H9 (cell line): ENCODE measurements around the gene UVRAG. TPM values are rescaled to one million over a fixed set of nuclear protein-coding genes. Genes with fewer than 3 reads are reported as not detected.

Source experiments
- DNase-seq: peaks from one replicate; pipeline ENCODE4 v3.0.0-alpha.2; 2017
- H2AFZ ChIP-seq: one replicate; pipeline ENCODE4 v1.6.1; 2013; ENCODE audit warnings: mild to moderate bottlenecking, low read length, control low read depth, moderate library complexity
- H2AK5ac ChIP-seq: 2 replicates; pipeline ENCODE4 v1.6.1; 2013; ENCODE audit warnings: low read length, control low read depth, mixed read lengths; ENCODE audit not compliant: insufficient read length
- H2BK120ac ChIP-seq: one replicate; pipeline ENCODE4 v1.6.1; 2013; ENCODE audit warnings: low read depth, mild to moderate bottlenecking, low read length, control low read depth, inconsistent platforms; ENCODE audit not compliant: poor library complexity, severe bottlenecking
- H2BK12ac ChIP-seq: 2 replicates; pipeline ENCODE4 v1.6.1; 2013; ENCODE audit warnings: low read length, control low read depth, mixed read lengths, low read depth; ENCODE audit not compliant: insufficient read length
- H2BK15ac ChIP-seq: 2 replicates; pipeline ENCODE4 v1.6.1; 2013; ENCODE audit warnings: low read depth, low read length, control low read depth
- H2BK20ac ChIP-seq: one replicate; pipeline ENCODE4 v1.6.1; 2013; ENCODE audit warnings: low read depth, mild to moderate bottlenecking, low read length, control low read depth, inconsistent platforms; ENCODE audit not compliant: poor library complexity, severe bottlenecking
- H2BK5ac ChIP-seq: 2 replicates; pipeline ENCODE4 v1.6.1; 2013; ENCODE audit warnings: low read length, control low read depth, mixed read lengths; ENCODE audit not compliant: insufficient read length
- H3K14ac ChIP-seq: 2 replicates; pipeline ENCODE4 v1.6.1; 2013; ENCODE audit warnings: low read length, control low read depth; ENCODE audit not compliant: insufficient read depth
- H3K18ac ChIP-seq: 2 replicates; pipeline ENCODE4 v1.6.1; 2013; ENCODE audit warnings: low read depth, mild to moderate bottlenecking, mixed read lengths, low read length, control low read depth; ENCODE audit not compliant: insufficient read length
- H3K23ac ChIP-seq: 2 replicates; pipeline ENCODE4 v1.6.1; 2013; ENCODE audit warnings: low read length, control low read depth, mixed read lengths, low read depth; ENCODE audit not compliant: insufficient read length
- H3K23me2 ChIP-seq: 2 replicates; pipeline ENCODE4 v1.6.1; 2013; ENCODE audit warnings: low read depth, mild to moderate bottlenecking, mixed read lengths, low read length, control low read depth; ENCODE audit not compliant: insufficient read length, poor library complexity, severe bottlenecking
- H3K27ac ChIP-seq: 2 replicates; pipeline ENCODE4 v1.5.1; 2013; ENCODE audit warnings: low read length, control low read depth, mixed read lengths, low read depth; ENCODE audit not compliant: insufficient read length
- H3K27me3 ChIP-seq: 2 replicates; pipeline ENCODE4 v1.6.1; 2013; ENCODE audit warnings: low read length, control low read depth, inconsistent platforms; ENCODE audit not compliant: insufficient read depth
- H3K4ac ChIP-seq: 2 replicates; pipeline ENCODE4 v1.6.1; 2013; ENCODE audit warnings: low read depth, mild to moderate bottlenecking, control low read depth, inconsistent platforms, low read length, moderate library complexity
- H3K4me1 ChIP-seq: 2 replicates; pipeline ENCODE4 v1.6.1; 2013; ENCODE audit warnings: low read length, control low read depth, inconsistent platforms; ENCODE audit not compliant: insufficient read depth
- H3K4me2 ChIP-seq: 2 replicates; pipeline ENCODE4 v1.6.1; 2013; ENCODE audit warnings: low read length, control low read depth, mixed read lengths; ENCODE audit not compliant: insufficient read length, insufficient read depth
- H3K56ac ChIP-seq: 2 replicates; pipeline ENCODE4 v1.6.1; 2013; ENCODE audit warnings: low read depth, mild to moderate bottlenecking, mixed read lengths, low read length, control low read depth; ENCODE audit not compliant: insufficient read length
- H3K79me1 ChIP-seq: 2 replicates; pipeline ENCODE4 v1.6.1; 2013; ENCODE audit warnings: low read depth, mild to moderate bottlenecking, moderate library complexity, low read length, control low read depth, inconsistent platforms; ENCODE audit not compliant: insufficient read depth, poor library complexity, severe bottlenecking
- H3K79me2 ChIP-seq: 2 replicates; pipeline ENCODE4 v1.6.1; 2013; ENCODE audit warnings: low read length, control low read depth, inconsistent platforms; ENCODE audit not compliant: insufficient read depth
- H3K9ac ChIP-seq: 2 replicates; pipeline ENCODE4 v1.6.1; 2013; ENCODE audit warnings: low read length, control low read depth, mixed read lengths; ENCODE audit not compliant: insufficient read length; ENCODE audit errors: extremely low read depth
- H3K9me3 ChIP-seq: one replicate; pipeline ENCODE4 v1.6.1; 2013; ENCODE audit warnings: low read depth, low read length, inconsistent platforms; ENCODE audit not compliant: control insufficient read depth
- H3T11ph ChIP-seq: one replicate; pipeline ENCODE4 v1.6.1; 2013; ENCODE audit warnings: mild to moderate bottlenecking, low read length, control low read depth, inconsistent platforms
- H4K20me1 ChIP-seq: one replicate; pipeline ENCODE4 v1.6.1; 2013; ENCODE audit not compliant: control insufficient read depth, insufficient read length, insufficient read depth
- H4K5ac ChIP-seq: 2 replicates; pipeline ENCODE4 v1.6.1; 2013; ENCODE audit warnings: low read depth, mild to moderate bottlenecking, mixed read lengths, low read length, control low read depth; ENCODE audit not compliant: insufficient read length
- H4K8ac ChIP-seq: replicated peaks from 2 replicates; pipeline ENCODE4 v1.6.1; 2013; ENCODE audit warnings: low read length, control low read depth, mixed read lengths, low read depth; ENCODE audit not compliant: insufficient read length
- H4K91ac ChIP-seq: 2 replicates; pipeline ENCODE4 v1.6.1; 2013; ENCODE audit warnings: low read depth, mild to moderate bottlenecking, moderate library complexity, mixed read lengths, low read length, control low read depth; ENCODE audit not compliant: insufficient read length
- H3K27ac Mint-ChIP-seq, 3 experiments: 2 replicates in 2 of 3; 3 replicates in 1 of 3; pipeline ENCODE4 v1.8.0; 2020 to 2021; ENCODE audit warnings: mixed read lengths in 3 of 3, mild to moderate bottlenecking in 1 of 3, moderate library complexity in 1 of 3
- H3K27me3 Mint-ChIP-seq: 2 replicates; pipeline ENCODE4 v1.8.0; 2021; ENCODE audit warnings: low read depth, mild to moderate bottlenecking, moderate library complexity, mixed read lengths
- H3K36me3 Mint-ChIP-seq, 3 experiments: 2 replicates in 2 of 3; 3 replicates in 1 of 3; pipeline ENCODE4 v1.8.0; 2020 to 2021; ENCODE audit warnings: low read depth in 3 of 3, mixed read lengths in 3 of 3; ENCODE audit not compliant: insufficient read depth in 1 of 3
- H3K4me1 Mint-ChIP-seq, 2 experiments: 2 replicates each; pipeline ENCODE4 v1.8.0; 2020; ENCODE audit warnings: mixed read lengths in 2 of 2
- H3K4me3 Mint-ChIP-seq, 2 experiments: 2 replicates in 1 of 2; 3 replicates in 1 of 2; pipeline ENCODE4 v1.8.0; 2020 to 2021; ENCODE audit warnings: mild to moderate bottlenecking in 2 of 2, mixed read lengths in 2 of 2, moderate library complexity in 1 of 2
- H3K9me3 Mint-ChIP-seq, 2 experiments: 2 replicates in 1 of 2; 3 replicates in 1 of 2; pipeline ENCODE4 v1.8.0; 2020; ENCODE audit warnings: mild to moderate bottlenecking in 2 of 2, mixed read lengths in 2 of 2, moderate library complexity in 1 of 2
- WGBS: extraction: QIAGEN DNeasy Blood & Tissue Kit; methylation state at CpG from one replicate; pipeline ENCODE4 v1.1.7; 2013; ENCODE audit warnings: missing lambda C conversion rate, low lambda C conversion rate, mixed read lengths; ENCODE audit not compliant: insufficient read length; ENCODE audit errors: extremely low coverage; 5-methylcytosine and 5-hydroxymethylcytosine counted together
- total RNA-seq: library from RNA; stranded (reverse); gene quantifications from 2 replicates; pipeline ENCODE4 v1.2.1, GENCODE V29; 2021
- TF ChIP-seq, protein P1 (sequence below): fragments of 200-600 bp; sonication (generic); conservative IDR thresholded peaks from 3 replicates; pipeline ENCODE4 v1.8.0; 2021; ENCODE audit warnings: antibody characterized with exemption, mild to moderate bottlenecking

UVRAG gene
- total RNA-seq, 1 experiment from 2014 or later: 18.5 TPM

DNA sequence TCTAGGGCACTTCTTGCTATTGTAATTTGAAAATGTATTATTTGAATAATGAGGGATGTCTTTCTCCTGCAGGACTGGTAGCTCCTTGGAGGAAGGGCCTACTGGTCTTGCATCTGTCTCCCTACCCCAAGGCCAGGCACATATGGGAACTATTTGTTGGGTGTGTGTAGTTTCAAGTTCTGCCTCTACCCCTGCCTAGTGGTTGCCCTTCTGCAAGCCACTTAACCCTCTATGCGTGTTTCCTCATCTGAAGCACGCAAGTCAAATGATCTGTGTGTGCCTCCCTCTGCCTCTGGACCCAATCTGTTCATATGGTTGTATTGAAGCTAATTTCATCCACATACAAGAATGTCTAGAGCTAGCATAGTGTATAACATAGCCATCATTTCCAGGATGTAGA lies 324.3 kb downstream of the UVRAG start:
- no peaks in the 10 kb centered on the region for H4K20me1 ChIP-seq
- TF ChIP-seq, protein P1, sequence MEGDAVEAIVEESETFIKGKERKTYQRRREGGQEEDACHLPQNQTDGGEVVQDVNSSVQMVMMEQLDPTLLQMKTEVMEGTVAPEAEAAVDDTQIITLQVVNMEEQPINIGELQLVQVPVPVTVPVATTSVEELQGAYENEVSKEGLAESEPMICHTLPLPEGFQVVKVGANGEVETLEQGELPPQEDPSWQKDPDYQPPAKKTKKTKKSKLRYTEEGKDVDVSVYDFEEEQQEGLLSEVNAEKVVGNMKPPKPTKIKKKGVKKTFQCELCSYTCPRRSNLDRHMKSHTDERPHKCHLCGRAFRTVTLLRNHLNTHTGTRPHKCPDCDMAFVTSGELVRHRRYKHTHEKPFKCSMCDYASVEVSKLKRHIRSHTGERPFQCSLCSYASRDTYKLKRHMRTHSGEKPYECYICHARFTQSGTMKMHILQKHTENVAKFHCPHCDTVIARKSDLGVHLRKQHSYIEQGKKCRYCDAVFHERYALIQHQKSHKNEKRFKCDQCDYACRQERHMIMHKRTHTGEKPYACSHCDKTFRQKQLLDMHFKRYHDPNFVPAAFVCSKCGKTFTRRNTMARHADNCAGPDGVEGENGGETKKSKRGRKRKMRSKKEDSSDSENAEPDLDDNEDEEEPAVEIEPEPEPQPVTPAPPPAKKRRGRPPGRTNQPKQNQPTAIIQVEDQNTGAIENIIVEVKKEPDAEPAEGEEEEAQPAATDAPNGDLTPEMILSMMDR: no peak
- no peak overlapping the region for H3K4me2 ChIP-seq
- Mint-ChIP-seq H3K9me3 (no peaks in the 10 kb centered on the region), H3K36me3 (peaks cover 5 to 27% (median 17%) of the 10 kb centered on the region in 3 experiments; a peak in 4 of 7 replicates), H3K27ac (no peak overlapping the region), H3K27me3 (no peaks in the 10 kb centered on the region), H3K4me3 (no peak overlapping the region), H3K4me1 (no peaks in the 10 kb centered on the region)
- no peak overlapping the region for H2AFZ ChIP-seq
- H2AK5ac ChIP-seq: no peak overlapping the region
- no peaks in the 10 kb centered on the region; the same call in 1 of the 2 replicates for H3K4me1 ChIP-seq
- no peak overlapping the region for H3K23ac ChIP-seq
- no peak for DNase-seq
- H3K23me2 ChIP-seq: no peaks in the 10 kb centered on the region
- H2BK20ac ChIP-seq: no peak overlapping the region
- H3K56ac ChIP-seq: no peak overlapping the region
- H4K8ac ChIP-seq: no peak overlapping the region
- H4K91ac ChIP-seq: no peak overlapping the region
- H3K27ac ChIP-seq: no peak overlapping the region
- H3K79me1 ChIP-seq: no peaks in the 10 kb centered on the region
- H4K5ac ChIP-seq: no peak overlapping the region
- no peak overlapping the region for H3K4ac ChIP-seq
- H2BK15ac ChIP-seq: no peak overlapping the region
- H3K9me3 ChIP-seq: no peaks in the 10 kb centered on the region
- no peak overlapping the region for H3K14ac ChIP-seq
- H2BK12ac ChIP-seq: no peak overlapping the region
- no peak overlapping the region for H3K18ac ChIP-seq
- H3K27me3 ChIP-seq: no peaks in the 10 kb centered on the region
- no peak overlapping the region for H2BK120ac ChIP-seq
- no peak overlapping the region for H2BK5ac ChIP-seq
- H3K79me2 ChIP-seq: no peaks in the 10 kb centered on the region
- H3K9ac ChIP-seq: no peak overlapping the region
- no peak overlapping the region for H3T11ph ChIP-seq
- no CpG with 5 or more reads among the region's 2 CpGs for WGBS
